Panc1 (cell line): ENCODE measurements around the gene TCF3. TPM values are rescaled to one million over a fixed set of nuclear protein-coding genes. Genes with fewer than 3 reads are reported as not detected.

Source experiments
- ATAC-seq: fragments of 200-7000 bp; cut with Tn5 transposase; 2 replicates; pipeline ENCODE4 v1.9.1; 2020; ENCODE audit warnings: mild to moderate bottlenecking, moderate library complexity
- BruUV-seq: library from RNA; stranded (reverse); fragments of 400-500 nt; replicated peaks from 2 replicates; lab custom pipeline; 2021; lab: Mats Ljungman, UMichigan
- CTCF ChIA-PET: fragments of 300-600 bp; sonication (Branson Sonifier 250); formaldehyde crosslinking; loops from one replicate; lab custom pipeline; 2022; ENCODE audit warnings: antibody characterized with exemption; lab: Charles Lee
- POLR2A ChIA-PET: fragments of 300-600 bp; sonication (Branson Sonifier 250); formaldehyde crosslinking; loops from one replicate; lab custom pipeline; 2022; ENCODE audit warnings: antibody characterized with exemption; lab: Charles Lee
- DNase-seq: peaks from one replicate; pipeline ENCODE4 v3.0.0-alpha.2; 2010; ENCODE audit warnings: low read depth, low spot score
- H3K27ac ChIP-seq: 2 replicates; pipeline ENCODE4 v1.5.1; 2011; ENCODE audit warnings: mild to moderate bottlenecking, low read length, inconsistent platforms
- H3K27me3 ChIP-seq: fragments of 200-500 bp; sonication (Bioruptor generic); 2 replicates; pipeline ENCODE4 v1.6.0; 2014; ENCODE audit warnings: low read length, inconsistent platforms; ENCODE audit not compliant: control insufficient read depth, insufficient read depth
- H3K36me3 ChIP-seq: fragments of 200-500 bp; sonication (Bioruptor generic); 2 replicates; pipeline ENCODE4 v1.5.1; 2014; ENCODE audit warnings: inconsistent platforms, mild to moderate bottlenecking, low read length, moderate library complexity; ENCODE audit not compliant: control insufficient read depth, insufficient read depth
- H3K4me1 ChIP-seq: 2 replicates; pipeline ENCODE4 v1.5.1; 2011; ENCODE audit warnings: inconsistent platforms, mild to moderate bottlenecking, low read length, moderate library complexity; ENCODE audit not compliant: control insufficient read depth, insufficient read depth
- H3K4me3 ChIP-seq, 2 experiments: 2 replicates each; pipeline ENCODE4 v1.5.1; 2011 to 2012; ENCODE audit warnings: low read depth in 2 of 2, low read length in 2 of 2, mild to moderate bottlenecking in 2 of 2, inconsistent platforms in 1 of 2, moderate library complexity in 1 of 2
- H3K9me3 ChIP-seq: fragments of 200-500 bp; sonication (Bioruptor generic); 2 replicates; pipeline ENCODE4 v1.5.1; 2014; ENCODE audit warnings: low read depth, mild to moderate bottlenecking, inconsistent platforms, low read length, moderate library complexity; ENCODE audit not compliant: control insufficient read depth, insufficient read depth
- CTCF ChIP-seq: fragments of 450-650 bp; IDR thresholded peaks from 2 replicates; pipeline ENCODE4 v1.5.1; 2017; ENCODE audit warnings: mild to moderate bottlenecking
- POLR2AphosphoS5 ChIP-seq: IDR thresholded peaks from 2 replicates; pipeline ENCODE4 v1.6.1; 2012; ENCODE audit warnings: mild to moderate bottlenecking, low read depth, low read length, moderate library complexity
- REST ChIP-seq, 2 experiments: IDR thresholded peaks; 2 replicates each; pipeline ENCODE4 v1.6.1; 2011 to 2012; ENCODE audit warnings: low read depth in 2 of 2, control low read depth in 1 of 2, low read length in 1 of 2, mild to moderate bottlenecking in 1 of 2, moderate library complexity in 1 of 2; ENCODE audit not compliant: insufficient read depth in 1 of 2
- SIN3A ChIP-seq: IDR thresholded peaks from 2 replicates; pipeline ENCODE4 v1.6.1; 2012; ENCODE audit warnings: low read depth, mild to moderate bottlenecking, low read length, moderate library complexity, borderline replicate concordance; ENCODE audit not compliant: insufficient read depth
- TCF7L2 ChIP-seq: IDR thresholded peaks from 2 replicates; pipeline ENCODE4 v1.6.1; 2011; ENCODE audit warnings: mild to moderate bottlenecking, low read depth, low read length, inconsistent platforms
- in situ Hi-C: cut with HindIII; loops from 2 replicates; pipeline ENCODE4 v1.10.0; 2016; ENCODE audit warnings: low sequenced_read_pairs, low pct_unique_long_range_greater_than_20kb
- intact Hi-C: fragments of 100-400 bp; cut with micrococcal nuclease; formaldehyde crosslinking; loops from one replicate; pipeline ENCODE4 v1.10.0; 2022; ENCODE audit not compliant: unreplicated experiment
- total RNA-seq: library from RNA; stranded (reverse); gene quantifications from one replicate; pipeline ENCODE4 v1.2.1, GENCODE V29; 2021; ENCODE audit not compliant: unreplicated experiment

Gene TCF3
- total RNA-seq, 1 experiment from 2014 or later = 175 TPM

GRCh38 chr19:1566392-1567115, 85.9 kb downstream of the TCF3 start:
- ATAC-seq = peak; percentile 82
- Histone ChIP-seq H3K27ac (no peak overlapping the region), H3K36me3 (no peaks in the 10 kb centered on the region; the same call in 1 of the 2 replicates), H3K27me3 (no peaks in the 10 kb centered on the region), H3K4me3 (peak overlapping the region; percentile 59 to 63), H3K9me3 (no peaks in the 10 kb centered on the region), H3K4me1 (no peaks in the 10 kb centered on the region; the same call in 1 of the 2 replicates)
- in situ Hi-C loops (no loop called here), intact Hi-C loops (no loop called here)
- no peak for DNase-seq
- POLR2A ChIA-PET = no interaction called here
- no TSS peak for BruUV-seq
- TF ChIP-seq TCF7L2 (no peak), SIN3A (peak; percentile 55; the same call in 1 of the 2 replicates)
- CTCF ChIA-PET = interaction anchor here (0.5 kb wide), 1 partner anchor 264 kb away, joined by 3 read pairs; no protein-coding TSS in a partner anchor

GRCh38 chr19:1563251-1563650, 89.2 kb downstream of the TCF3 start:
- no peak overlapping the region for H3K4me3 ChIP-seq
- no peak for DNase-seq
- no peaks in the 10 kb centered on the region; the same call in 1 of the 2 replicates for H3K4me1 ChIP-seq
- TF ChIP-seq TCF7L2 = no peak
- no peak overlapping the region for H3K27ac ChIP-seq
- intact Hi-C loops = no loop called here
- H3K9me3 ChIP-seq = no peaks in the 10 kb centered on the region
- no TSS peak for BruUV-seq
- CTCF ChIA-PET = no interaction called here
- in situ Hi-C loops = no loop called here
- H3K36me3 ChIP-seq = no peaks in the 10 kb centered on the region; the same call in 1 of the 2 replicates
- ATAC-seq = no peak
- no peaks in the 10 kb centered on the region for H3K27me3 ChIP-seq
- POLR2A ChIA-PET = no interaction called here

- CTCF ChIA-PET = no interaction called here
- POLR2A ChIA-PET = interaction anchor here (0.5 kb wide), 1 partner anchor 32 kb away, joined by 9 read pairs; no protein-coding TSS in a partner anchor
- intact Hi-C loops = no loop called here
Observed at GRCh38 chr19:1561236-1561842, 91.1 kb downstream of the TCF3 start.

More at GRCh38 chr19:1561236-1561842, 91.1 kb downstream of the TCF3 start:
- no peaks in the 10 kb centered on the region for H3K9me3 ChIP-seq
- no peak overlapping the region for H3K27ac ChIP-seq
- H3K36me3 ChIP-seq = no peaks in the 10 kb centered on the region
- ATAC-seq = no peak
- no peak overlapping the region for H3K4me3 ChIP-seq
- BruUV-seq = no TSS peak
- in situ Hi-C loops = no loop called here
- H3K27me3 ChIP-seq = no peaks in the 10 kb centered on the region
- TF ChIP-seq SIN3A = no peak
- TF ChIP-seq REST (IDR thresholded peaks at IDR 0.05; ENCODE audit: insufficient read depth in 1 of 2, low read depth in 2 of 2, low read length in 1 of 2) = no peak
- TF ChIP-seq TCF7L2 = no peak
- no peak for TF ChIP-seq CTCF
- no peak for TF ChIP-seq POLR2AphosphoS5
- no peaks in the 10 kb centered on the region; the same call in 1 of the 2 replicates for H3K4me1 ChIP-seq
- no peak for DNase-seq
